Neuronal stem cell (in vitro differentiated cells): ENCODE results near the gene GALNT14.

ENCODE experiments used
- DNase-seq: peaks from one replicate; pipeline ENCODE4 v3.0.0-alpha.2; 2013; ENCODE audit warnings: low spot score
- H2AFZ ChIP-seq: one replicate; pipeline ENCODE4 v1.6.1; 2013; ENCODE audit warnings: mild to moderate bottlenecking, low read length, inconsistent platforms
- H2AK5ac ChIP-seq: 2 replicates; pipeline ENCODE4 v1.6.1; 2013; ENCODE audit warnings: low read depth, mild to moderate bottlenecking, inconsistent platforms, low read length, moderate library complexity, mixed read lengths
- H2BK120ac ChIP-seq: 2 replicates; pipeline ENCODE4 v1.6.1; 2013; ENCODE audit warnings: low read depth, mild to moderate bottlenecking, inconsistent platforms, low read length, moderate library complexity, mixed read lengths
- H2BK12ac ChIP-seq: one replicate; pipeline ENCODE4 v1.6.1; 2013; ENCODE audit warnings: low read length, inconsistent platforms
- H2BK15ac ChIP-seq: 2 replicates; pipeline ENCODE4 v1.6.1; 2013; ENCODE audit warnings: mild to moderate bottlenecking, low read length, inconsistent platforms, mixed read lengths
- H2BK5ac ChIP-seq: one replicate; pipeline ENCODE4 v1.6.1; 2013; ENCODE audit warnings: inconsistent platforms, mild to moderate bottlenecking, low read length, moderate library complexity
- H3K14ac ChIP-seq: one replicate; pipeline ENCODE4 v1.6.1; 2013; ENCODE audit warnings: low read length, inconsistent platforms
- H3K18ac ChIP-seq: 2 replicates; pipeline ENCODE4 v1.6.1; 2013; ENCODE audit warnings: low read length, inconsistent platforms
- H3K23ac ChIP-seq: 2 replicates; pipeline ENCODE4 v1.6.1; 2013; ENCODE audit warnings: low read depth, mild to moderate bottlenecking, mixed read lengths, low read length, inconsistent platforms; ENCODE audit not compliant: poor library complexity
- H3K27ac ChIP-seq: replicated peaks from 3 replicates; pipeline ENCODE4 v1.5.1; 2013; ENCODE audit warnings: low read length, inconsistent platforms
- H3K27me3 ChIP-seq, 3 experiments: 2 replicates each; pipeline ENCODE4 v1.6.1; 2013; ENCODE audit warnings: low read length in 3 of 3, mild to moderate bottlenecking in 2 of 3, inconsistent platforms in 1 of 3, low read depth in 1 of 3, mixed read lengths in 1 of 3, moderate library complexity in 1 of 3; ENCODE audit not compliant: control insufficient read depth in 3 of 3, insufficient read depth in 3 of 3
- H3K36me3 ChIP-seq, 2 donors: replicated peaks in 1 of 2; 2 replicates each; pipeline ENCODE4 v1.6.1; 2013; ENCODE audit warnings: low read length in 2 of 2; ENCODE audit not compliant: control insufficient read depth in 2 of 2, insufficient read depth in 2 of 2
- H3K4ac ChIP-seq: 2 replicates; pipeline ENCODE4 v1.6.1; 2013; ENCODE audit warnings: inconsistent platforms, mild to moderate bottlenecking, low read length, moderate library complexity
- H3K4me1 ChIP-seq, 2 donors: 1 replicate in 1 of 2; 2 replicates in 1 of 2; pipeline ENCODE4 v1.6.1; 2013; ENCODE audit warnings: low read length in 2 of 2, low read depth in 1 of 2; ENCODE audit not compliant: control insufficient read depth in 2 of 2, insufficient read depth in 1 of 2
- H3K4me2 ChIP-seq: one replicate; pipeline ENCODE4 v1.6.1; 2013; ENCODE audit warnings: mild to moderate bottlenecking, low read length, inconsistent platforms; ENCODE audit not compliant: insufficient read depth, poor library complexity, severe bottlenecking
- H3K4me3 ChIP-seq, 2 donors: 2 replicates each; pipeline ENCODE4 v1.5.1; 2013; ENCODE audit warnings: low read length in 2 of 2, mild to moderate bottlenecking in 2 of 2, inconsistent platforms in 1 of 2, moderate library complexity in 1 of 2
- H3K79me1 ChIP-seq: one replicate; pipeline ENCODE4 v1.6.1; 2013; ENCODE audit warnings: low read depth, mild to moderate bottlenecking, inconsistent platforms, low read length, moderate library complexity
- H3K9ac ChIP-seq: one replicate; pipeline ENCODE4 v1.6.1; 2013; ENCODE audit warnings: mild to moderate bottlenecking, low read depth, low read length, inconsistent platforms; ENCODE audit not compliant: poor library complexity
- H3K9me3 ChIP-seq, 2 donors: replicated peaks in 1 of 2; 2 replicates each; pipeline versions ENCODE3 to v1.6.1; 2013; ENCODE audit warnings: low read length in 2 of 2, mild to moderate bottlenecking in 2 of 2, inconsistent platforms in 1 of 2, low read depth in 1 of 2, mixed read lengths in 1 of 2, moderate library complexity in 1 of 2; ENCODE audit not compliant: control insufficient read depth in 2 of 2, insufficient read depth in 1 of 2
- H4K8ac ChIP-seq: one replicate; pipeline ENCODE4 v1.6.1; 2013; ENCODE audit warnings: low read depth, mild to moderate bottlenecking, inconsistent platforms, low read length, moderate library complexity
- H4K91ac ChIP-seq: one replicate; pipeline ENCODE4 v1.6.1; 2013; ENCODE audit warnings: low read length, low read depth, mild to moderate bottlenecking, inconsistent platforms; ENCODE audit not compliant: poor library complexity
- WGBS, 2 donors: extraction: QIAGEN DNeasy Blood & Tissue Kit; methylation state at CpG; one replicate each; pipeline ENCODE4 v1.1.7; 2013; ENCODE audit warnings: missing lambda C conversion rate in 2 of 2, mixed read lengths in 1 of 2; ENCODE audit not compliant: insufficient read length in 2 of 2, insufficient replicate concordance in 1 of 2; ENCODE audit errors: extremely low coverage in 2 of 2; 5-methylcytosine and 5-hydroxymethylcytosine counted together

Gene GALNT14

DNA sequence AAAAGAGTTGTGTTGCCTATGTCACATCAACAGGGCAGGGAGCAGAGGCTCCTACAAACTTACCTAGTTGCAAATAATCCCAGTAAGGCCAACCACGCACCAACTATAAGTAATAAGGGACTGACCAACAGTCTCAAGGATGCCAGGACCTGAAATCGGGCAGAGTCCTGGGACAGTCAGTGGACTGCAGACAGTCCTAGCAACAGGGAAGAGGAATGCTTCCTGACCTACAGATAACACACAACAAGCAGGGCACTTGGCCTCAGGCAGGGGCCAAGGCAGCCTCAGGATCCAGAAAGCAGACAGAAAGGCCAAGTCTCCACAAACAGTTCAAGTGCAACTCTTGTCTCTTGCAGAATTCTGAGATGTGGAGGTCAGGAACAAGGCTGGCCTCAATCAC lies 56.2 kb downstream of the GALNT14 start:
- Histone ChIP-seq H2BK5ac (no peak overlapping the region), H3K36me3 (no peaks in the 10 kb centered on the region), H3K4me3 (no peak overlapping the region), H4K91ac (no peak overlapping the region), H3K79me1 (no peaks in the 10 kb centered on the region), H4K8ac (no peak overlapping the region), H3K9me3 (no peaks in the 10 kb centered on the region), H2BK12ac (no peak overlapping the region), H3K4ac (no peak overlapping the region), H3K14ac (no peak overlapping the region), H3K23ac (no peak overlapping the region), H3K4me2 (no peak overlapping the region), H2AFZ (no peak overlapping the region), H3K18ac (no peak overlapping the region), H3K9ac (no peak overlapping the region), H2BK120ac (no peak overlapping the region), H3K27ac (no peak overlapping the region), H3K27me3 (peaks cover 0 to 3% (median 0%) of the 10 kb centered on the region in 3 experiments), H3K4me1 (peaks cover 0 to 2% of the 10 kb centered on the region in 2 donors), H2AK5ac (no peak overlapping the region), H2BK15ac (no peak overlapping the region)
- no CpG with 5 or more reads among the region's 2 CpGs for WGBS, 2 donors
- DNase-seq = no peak

DNA sequence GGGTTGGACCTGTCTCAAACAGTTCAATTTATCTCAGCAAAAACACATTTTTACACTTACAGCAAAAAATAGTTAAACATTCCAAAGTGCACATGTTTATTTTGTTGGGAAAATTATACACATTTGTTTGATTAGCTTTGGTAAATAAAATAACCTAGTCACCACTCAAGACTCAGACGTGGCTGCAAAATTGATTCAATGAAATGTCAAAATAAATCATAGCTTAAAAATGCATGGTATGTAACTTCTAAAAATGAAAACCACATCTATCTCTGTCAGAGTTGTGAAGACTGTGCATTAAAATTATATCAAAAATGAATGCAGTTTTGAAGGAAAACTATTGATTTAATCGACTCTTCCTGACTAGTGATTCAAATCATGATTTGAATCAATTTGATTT lies 56.7 kb downstream of the GALNT14 start:
- no peak overlapping the region for H2AFZ ChIP-seq
- H4K91ac ChIP-seq = no peak overlapping the region
- no peak overlapping the region for H3K9ac ChIP-seq
- H3K4me1 ChIP-seq = peaks cover 0 to 2% of the 10 kb centered on the region in 2 donors
- H4K8ac ChIP-seq = no peak overlapping the region
- H3K14ac ChIP-seq = no peak overlapping the region
- no peak overlapping the region for H3K18ac ChIP-seq
- H2BK5ac ChIP-seq = no peak overlapping the region
- no peak overlapping the region for H2BK12ac ChIP-seq
- H3K4me3 ChIP-seq = no peak overlapping the region
- WGBS, 2 donors = no CpG with 5 or more reads among the region's 2 CpGs
- H2AK5ac ChIP-seq = no peak overlapping the region
- H3K4ac ChIP-seq = no peak overlapping the region
- H3K79me1 ChIP-seq = no peaks in the 10 kb centered on the region
- H3K23ac ChIP-seq = no peak overlapping the region
- H3K27me3 ChIP-seq = peaks cover 0 to 3% (median 0%) of the 10 kb centered on the region in 3 experiments
- H3K27ac ChIP-seq = no peak overlapping the region
- DNase-seq = no peak
- H3K9me3 ChIP-seq = no peaks in the 10 kb centered on the region
- H3K4me2 ChIP-seq = no peak overlapping the region
- no peaks in the 10 kb centered on the region for H3K36me3 ChIP-seq
- no peak overlapping the region for H2BK120ac ChIP-seq
- no peak overlapping the region for H2BK15ac ChIP-seq

GRCh38 chr2:31080361-31080760 lies 57.9 kb downstream of the GALNT14 start:
- Histone ChIP-seq H3K79me1 (no peaks in the 10 kb centered on the region), H3K4me1 (peaks cover 0 to 4% of the 10 kb centered on the region in 2 donors), H3K36me3 (no peaks in the 10 kb centered on the region), H3K9me3 (peaks cover 0 to 2% of the 10 kb centered on the region in 2 donors), H2BK12ac (no peak overlapping the region), H4K8ac (no peak overlapping the region), H3K4ac (no peak overlapping the region), H3K27ac (no peak overlapping the region), H3K14ac (no peak overlapping the region), H3K4me2 (no peak overlapping the region), H2AK5ac (no peak overlapping the region), H2BK15ac (no peak overlapping the region), H2AFZ (no peak overlapping the region), H3K27me3 (peaks cover 0 to 3% (median 0%) of the 10 kb centered on the region in 3 experiments), H2BK120ac (no peak overlapping the region), H3K18ac (no peak overlapping the region), H2BK5ac (no peak overlapping the region), H4K91ac (no peak overlapping the region), H3K4me3 (no peak overlapping the region), H3K9ac (no peak overlapping the region), H3K23ac (no peak overlapping the region)
- no CpG with 5 or more reads among the region's 1 CpG for WGBS, 2 donors
- DNase-seq = no peak

GRCh38 chr2:31079665-31080064 lies 58.6 kb downstream of the GALNT14 start:
- no peak overlapping the region for H3K18ac ChIP-seq
- WGBS, 2 donors = no CpG with 5 or more reads among the region's 5 CpGs
- H3K4me1 ChIP-seq = peaks cover 0 to 4% of the 10 kb centered on the region in 2 donors
- no peak overlapping the region for H3K27ac ChIP-seq
- H3K79me1 ChIP-seq = no peaks in the 10 kb centered on the region
- H3K4ac ChIP-seq = no peak overlapping the region
- peak; percentile 32 for DNase-seq
- no peak overlapping the region for H4K8ac ChIP-seq
- H2AFZ ChIP-seq = no peak overlapping the region
- H2BK15ac ChIP-seq = no peak overlapping the region
- no peak overlapping the region for H3K4me2 ChIP-seq
- H2BK5ac ChIP-seq = no peak overlapping the region
- peaks cover 0 to 3% (median 0%) of the 10 kb centered on the region in 3 experiments for H3K27me3 ChIP-seq
- H4K91ac ChIP-seq = no peak overlapping the region
- no peak overlapping the region for H2AK5ac ChIP-seq
- H3K23ac ChIP-seq = no peak overlapping the region
- peaks cover 0 to 2% of the 10 kb centered on the region in 2 donors for H3K9me3 ChIP-seq
- no peak overlapping the region for H3K9ac ChIP-seq
- no peak overlapping the region for H3K14ac ChIP-seq
- no peak overlapping the region for H2BK12ac ChIP-seq
- H3K36me3 ChIP-seq = no peaks in the 10 kb centered on the region
- no peak overlapping the region for H3K4me3 ChIP-seq
- H2BK120ac ChIP-seq = no peak overlapping the region
